Measurements from ENCODE around the gene RETREG1. TPM values are rescaled to one million over a fixed set of nuclear protein-coding genes. Genes with fewer than 3 reads are reported as not detected.

The RETREG1 gene
- total and polyA plus RNA-seq, 2 donors (not counting 3 experiments of a cell fraction or from before 2014, with no cell fraction given) = 0.46 TPM; not detected in 1

- POLR2A ChIA-PET = no interaction called here
- Histone ChIP-seq H3K27me3 (ENCODE audit: control insufficient read depth in 2 of 2, insufficient read depth in 2 of 2, low read length in 2 of 2) (peaks cover 5 to 11% of the 10 kb centered on the region in 2 experiments), H3K79me2 (ENCODE audit: control insufficient read depth, insufficient read depth, low read length) (no peaks in the 10 kb centered on the region), H3K9ac (replicated peaks; ENCODE audit: extremely low read depth, insufficient read depth, low read length) (no peak overlapping the region), H2AFZ (ENCODE audit: low read depth, low read length) (no peak overlapping the region), H3K4me3 (replicated peaks in 1 of 3; ENCODE audit: insufficient read depth in 1 of 3, low read depth in 1 of 3, low read length in 3 of 3) (no peak overlapping the region), H3K9me1 (replicated peaks; ENCODE audit: control insufficient read depth, extremely low read depth, insufficient read depth, low read length) (no peaks in the 10 kb centered on the region), H3K4me1 (ENCODE audit: control insufficient read depth, extremely low read depth, insufficient read depth, low read length) (no peaks in the 10 kb centered on the region), H3K27ac (ENCODE audit: insufficient read depth, low read depth, low read length) (no peak overlapping the region), H3K4me2 (ENCODE audit: insufficient read depth, low read length) (no peak overlapping the region), H3K36me3 (ENCODE audit: control insufficient read depth in 2 of 2, extremely low read depth in 1 of 2, insufficient read depth in 2 of 2, low read length in 2 of 2) (no peaks in the 10 kb centered on the region), H4K20me1 (replicated peaks; ENCODE audit: control insufficient read depth, extremely low read depth, insufficient read depth, low read length) (no peaks in the 10 kb centered on the region), H3K9me3 (replicated peaks; ENCODE audit: control insufficient read depth, insufficient read depth, low read length) (no peaks in the 10 kb centered on the region)
- intact Hi-C loops (cut with micrococcal nuclease) (no loop called here), dilution Hi-C loops (cut with MboI; ENCODE audit: extremely low pct_ligation_motif_present, low sequenced_read_pairs) (no loop called here)
- no TSS peak for BruUV-seq (replicated peaks)
- DNase-seq (ENCODE audit: low read depth, low spot score) = no peak
- FAIRE-seq = no peak
- CTCF ChIA-PET = interaction anchor here (1.0 to 1.6 kb wide), 4 partner anchors 15 to 732 kb away, joined by 3 to 6 read pairs (median 3); no protein-coding TSS in a partner anchor
- TF ChIP-seq EZH2 (IDR thresholded peaks at IDR 0.05; ENCODE audit: borderline replicate concordance, low read depth, low read length, severe bottlenecking) (no peak), MYC (IDR thresholded peaks at IDR 0.05; ENCODE audit: low read depth, low read length) (no peak)
- TF ChIP-seq, protein P1, sequence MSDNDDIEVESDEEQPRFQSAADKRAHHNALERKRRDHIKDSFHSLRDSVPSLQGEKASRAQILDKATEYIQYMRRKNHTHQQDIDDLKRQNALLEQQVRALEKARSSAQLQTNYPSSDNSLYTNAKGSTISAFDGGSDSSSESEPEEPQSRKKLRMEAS (IDR thresholded peaks at IDR 0.05; ENCODE audit: insufficient read depth, insufficient read length) = no peak
Observed at GRCh38 chr5:16484081-16484480, 132.7 kb downstream of the RETREG1 start.

DNA sequence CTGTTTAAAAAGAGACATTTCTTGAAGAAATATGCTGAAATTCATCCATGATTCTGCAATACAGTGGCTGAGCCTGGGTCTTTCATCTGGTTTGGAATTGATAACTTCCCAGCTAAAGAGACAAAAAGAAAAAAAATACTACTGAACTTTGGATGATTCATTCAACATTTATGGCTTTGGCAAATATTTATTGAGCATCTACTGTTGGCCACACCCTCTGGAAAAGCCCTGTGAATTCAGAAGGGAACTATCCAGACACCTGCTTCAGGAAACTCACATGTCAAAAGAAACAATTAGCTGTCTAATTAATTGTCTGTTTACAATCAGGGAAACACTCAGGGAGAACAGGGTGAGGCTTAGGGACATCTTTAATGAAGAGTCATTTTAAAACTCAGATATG, 133.4 kb downstream of the RETREG1 start:
- POLR2A ChIA-PET = no interaction called here

More for the DNA sequence above, 133.4 kb downstream of the RETREG1 start:
- Histone ChIP-seq H2AFZ (ENCODE audit: low read depth, low read length) (no peak overlapping the region), H3K36me3 (ENCODE audit: control insufficient read depth in 2 of 2, extremely low read depth in 1 of 2, insufficient read depth in 2 of 2, low read length in 2 of 2) (no peaks in the 10 kb centered on the region), H3K27ac (ENCODE audit: insufficient read depth, low read depth, low read length) (no peak overlapping the region), H3K4me3 (replicated peaks in 1 of 3; ENCODE audit: insufficient read depth in 1 of 3, low read depth in 1 of 3, low read length in 3 of 3) (no peak overlapping the region), H3K4me2 (ENCODE audit: insufficient read depth, low read length) (no peak overlapping the region), H3K27me3 (ENCODE audit: control insufficient read depth in 2 of 2, insufficient read depth in 2 of 2, low read length in 2 of 2) (peaks cover 5 to 11% of the 10 kb centered on the region in 2 experiments), H3K9me1 (replicated peaks; ENCODE audit: control insufficient read depth, extremely low read depth, insufficient read depth, low read length) (no peaks in the 10 kb centered on the region), H3K4me1 (ENCODE audit: control insufficient read depth, extremely low read depth, insufficient read depth, low read length) (no peaks in the 10 kb centered on the region), H3K9me3 (replicated peaks; ENCODE audit: control insufficient read depth, insufficient read depth, low read length) (no peaks in the 10 kb centered on the region), H3K79me2 (ENCODE audit: control insufficient read depth, insufficient read depth, low read length) (no peaks in the 10 kb centered on the region), H4K20me1 (replicated peaks; ENCODE audit: control insufficient read depth, extremely low read depth, insufficient read depth, low read length) (no peaks in the 10 kb centered on the region), H3K9ac (replicated peaks; ENCODE audit: extremely low read depth, insufficient read depth, low read length) (no peak overlapping the region)
- TF ChIP-seq FOS (IDR thresholded peaks at IDR 0.05; ENCODE audit: borderline replicate concordance, insufficient read depth, low read length) = no peak
- TF ChIP-seq POLR2AphosphoS5 (IDR thresholded peaks at IDR 0.05; ENCODE audit: insufficient read depth, low read depth, low read length) = no peak
- TF ChIP-seq GATA2 (IDR thresholded peaks at IDR 0.05; ENCODE audit: insufficient read depth, insufficient read length, low read depth, low read length) = no peak
- no peak for TF ChIP-seq POLR2A (IDR thresholded peaks at IDR 0.05; ENCODE audit: low read depth, low read length)
- TF ChIP-seq, protein P2, sequence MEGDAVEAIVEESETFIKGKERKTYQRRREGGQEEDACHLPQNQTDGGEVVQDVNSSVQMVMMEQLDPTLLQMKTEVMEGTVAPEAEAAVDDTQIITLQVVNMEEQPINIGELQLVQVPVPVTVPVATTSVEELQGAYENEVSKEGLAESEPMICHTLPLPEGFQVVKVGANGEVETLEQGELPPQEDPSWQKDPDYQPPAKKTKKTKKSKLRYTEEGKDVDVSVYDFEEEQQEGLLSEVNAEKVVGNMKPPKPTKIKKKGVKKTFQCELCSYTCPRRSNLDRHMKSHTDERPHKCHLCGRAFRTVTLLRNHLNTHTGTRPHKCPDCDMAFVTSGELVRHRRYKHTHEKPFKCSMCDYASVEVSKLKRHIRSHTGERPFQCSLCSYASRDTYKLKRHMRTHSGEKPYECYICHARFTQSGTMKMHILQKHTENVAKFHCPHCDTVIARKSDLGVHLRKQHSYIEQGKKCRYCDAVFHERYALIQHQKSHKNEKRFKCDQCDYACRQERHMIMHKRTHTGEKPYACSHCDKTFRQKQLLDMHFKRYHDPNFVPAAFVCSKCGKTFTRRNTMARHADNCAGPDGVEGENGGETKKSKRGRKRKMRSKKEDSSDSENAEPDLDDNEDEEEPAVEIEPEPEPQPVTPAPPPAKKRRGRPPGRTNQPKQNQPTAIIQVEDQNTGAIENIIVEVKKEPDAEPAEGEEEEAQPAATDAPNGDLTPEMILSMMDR (IDR thresholded peaks at IDR 0.05; ENCODE audit: extremely low read depth in 1 of 2, insufficient read depth in 1 of 2, low read depth in 1 of 2, low read length in 2 of 2) = no peak
- no peak for TF ChIP-seq EZH2 (IDR thresholded peaks at IDR 0.05; ENCODE audit: borderline replicate concordance, low read depth, low read length, severe bottlenecking)
- TF ChIP-seq JUN (IDR thresholded peaks at IDR 0.05; ENCODE audit: borderline replicate concordance, insufficient read depth, insufficient read length, low read depth) = no peak
- no peak for TF ChIP-seq MYC (IDR thresholded peaks at IDR 0.05; ENCODE audit: low read depth, low read length)
- TF ChIP-seq, protein P1 (IDR thresholded peaks at IDR 0.05; ENCODE audit: insufficient read depth, insufficient read length) = no peak
- no TSS peak for BruUV-seq (replicated peaks)
- intact Hi-C loops (cut with micrococcal nuclease) (no loop called here), dilution Hi-C loops (cut with MboI; ENCODE audit: extremely low pct_ligation_motif_present, low sequenced_read_pairs) (no loop called here)
- CTCF ChIA-PET = interaction anchor here (1.5 to 1.6 kb wide), 2 partner anchors 16 to 68 kb away, joined by 3 to 6 read pairs; no protein-coding TSS in a partner anchor
- FAIRE-seq = no peak
- no peak for DNase-seq (ENCODE audit: low read depth, low spot score)
